Hepatocyte (in vitro differentiated cells): ENCODE measurements around the gene NSUN7.

Source experiments
- EZH2 ChIP-seq: fragments of 200-600 bp; sonication (generic); IDR thresholded peaks from 2 replicates; pipeline ENCODE4 v1.6.1; 2016; ENCODE audit warnings: antibody characterized with exemption, mild to moderate bottlenecking, borderline replicate concordance
- EZH2phosphoT487 ChIP-seq: fragments of 200-600 bp; sonication (generic); IDR thresholded peaks from one replicate; pipeline ENCODE4 v1.6.1; 2018; ENCODE audit warnings: antibody characterized with exemption, mild to moderate bottlenecking, low read depth, moderate library complexity; ENCODE audit not compliant: unreplicated experiment, severe bottlenecking
- TF ChIP-seq, protein P1 (sequence below): fragments of 200-600 bp; sonication (generic); IDR thresholded peaks from 2 replicates; pipeline ENCODE4 v1.5.1; 2016; ENCODE audit warnings: antibody characterized with exemption, mild to moderate bottlenecking; ENCODE audit not compliant: poor library complexity

DNA sequence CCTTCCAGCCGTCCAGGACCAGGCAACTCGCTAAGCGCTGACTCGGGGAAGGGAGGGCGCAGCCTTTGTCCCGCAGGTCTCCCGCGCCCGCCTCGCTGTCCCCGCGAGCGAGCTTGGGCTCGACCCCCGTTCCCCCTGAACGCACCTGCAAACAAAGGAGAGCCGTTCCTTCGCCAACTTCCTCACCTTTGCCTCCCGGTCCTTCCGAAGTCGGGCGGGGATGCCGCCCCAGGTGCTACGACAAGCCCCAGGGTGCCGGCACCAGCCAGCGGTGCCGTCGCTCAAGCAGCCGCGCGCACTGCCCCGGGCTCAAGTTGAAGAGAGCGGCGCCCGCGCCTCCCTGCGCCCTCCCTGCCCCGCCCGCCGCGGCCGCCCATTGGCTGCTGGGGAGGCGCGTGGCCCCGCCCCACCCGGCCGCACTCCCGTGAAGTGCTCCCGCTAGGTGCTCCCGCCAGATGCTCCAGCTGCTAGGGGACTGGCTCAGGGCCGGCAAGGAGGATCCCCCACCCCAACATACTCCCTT is 107.1 kb downstream of the NSUN7 start:
- TF ChIP-seq, protein P1, sequence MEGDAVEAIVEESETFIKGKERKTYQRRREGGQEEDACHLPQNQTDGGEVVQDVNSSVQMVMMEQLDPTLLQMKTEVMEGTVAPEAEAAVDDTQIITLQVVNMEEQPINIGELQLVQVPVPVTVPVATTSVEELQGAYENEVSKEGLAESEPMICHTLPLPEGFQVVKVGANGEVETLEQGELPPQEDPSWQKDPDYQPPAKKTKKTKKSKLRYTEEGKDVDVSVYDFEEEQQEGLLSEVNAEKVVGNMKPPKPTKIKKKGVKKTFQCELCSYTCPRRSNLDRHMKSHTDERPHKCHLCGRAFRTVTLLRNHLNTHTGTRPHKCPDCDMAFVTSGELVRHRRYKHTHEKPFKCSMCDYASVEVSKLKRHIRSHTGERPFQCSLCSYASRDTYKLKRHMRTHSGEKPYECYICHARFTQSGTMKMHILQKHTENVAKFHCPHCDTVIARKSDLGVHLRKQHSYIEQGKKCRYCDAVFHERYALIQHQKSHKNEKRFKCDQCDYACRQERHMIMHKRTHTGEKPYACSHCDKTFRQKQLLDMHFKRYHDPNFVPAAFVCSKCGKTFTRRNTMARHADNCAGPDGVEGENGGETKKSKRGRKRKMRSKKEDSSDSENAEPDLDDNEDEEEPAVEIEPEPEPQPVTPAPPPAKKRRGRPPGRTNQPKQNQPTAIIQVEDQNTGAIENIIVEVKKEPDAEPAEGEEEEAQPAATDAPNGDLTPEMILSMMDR: no peak
- TF ChIP-seq EZH2 (no peak), EZH2phosphoT487 (no peak)
